ENCODE data around the gene SLC25A2. TPM values are rescaled to one million over a fixed set of nuclear protein-coding genes. Genes with fewer than 3 reads are reported as not detected.
A peak's percentile ranks its signal among the peaks of the same experiment; 100 is the strongest.

Gene SLC25A2
- total RNA-seq, 1 experiment from 2014 or later, result 0.82 TPM

- Histone ChIP-seq H3K4me2 (ENCODE audit: low read depth, low read length, poor library complexity, severe bottlenecking) (no peak overlapping the region), H3K79me2 (ENCODE audit: low read length) (no peaks in the 10 kb centered on the region), H3K27me3 (ENCODE audit: low read length) (no peaks in the 10 kb centered on the region), H3K36me3 (ENCODE audit: insufficient read depth, low read length) (0 out of 2 replicates have a peak, but pooled peaks cover 3% of the 10 kb centered on the region), H3K4me1 (ENCODE audit: low read length) (no peaks in the 10 kb centered on the region), H3K9me2 (replicated peaks; ENCODE audit: insufficient read depth, low read length) (no peaks in the 10 kb centered on the region), H3K4me3 (ENCODE audit: low read length) (no peak overlapping the region), H3K27ac (ENCODE audit: low read length) (no peak overlapping the region), H3K9me3 (ENCODE audit: low read length) (peaks cover 58% of the 10 kb centered on the region), H4K20me1 (ENCODE audit: insufficient read depth, low read depth, low read length) (no peaks in the 10 kb centered on the region), H2AFZ (ENCODE audit: low read length) (no peak overlapping the region), H3K9ac (ENCODE audit: low read length) (no peak overlapping the region)
- DNase-seq, result no peak
Measured at GRCh38 chr5:141269195-141269594, 34.7 kb downstream of the SLC25A2 start.

- no peaks in the 10 kb centered on the region for H4K20me1 ChIP-seq (ENCODE audit: insufficient read depth, low read depth, low read length)
- peaks cover 62% of the 10 kb centered on the region for H3K9me3 ChIP-seq (ENCODE audit: low read length)
- no peaks in the 10 kb centered on the region for H3K9me2 ChIP-seq (replicated peaks; ENCODE audit: insufficient read depth, low read length)
- no peaks in the 10 kb centered on the region for H3K4me1 ChIP-seq (ENCODE audit: low read length)
- H3K27ac ChIP-seq (ENCODE audit: low read length), result no peak overlapping the region
- DNase-seq, result no peak
- H3K4me3 ChIP-seq (ENCODE audit: low read length), result no peak overlapping the region
- H3K9ac ChIP-seq (ENCODE audit: low read length), result no peak overlapping the region
- H3K4me2 ChIP-seq (ENCODE audit: low read depth, low read length, poor library complexity, severe bottlenecking), result no peak overlapping the region
- 0 out of 2 replicates have a peak, but pooled peaks cover under 1% of the 10 kb centered on the region for H3K36me3 ChIP-seq (ENCODE audit: insufficient read depth, low read length)
- H2AFZ ChIP-seq (ENCODE audit: low read length), result no peak overlapping the region
- no peaks in the 10 kb centered on the region for H3K79me2 ChIP-seq (ENCODE audit: low read length)
- no peaks in the 10 kb centered on the region for H3K27me3 ChIP-seq (ENCODE audit: low read length)
Measured at GRCh38 chr5:141261238-141261546, 42.7 kb downstream of the SLC25A2 start.

- Histone ChIP-seq H3K27ac (ENCODE audit: low read length) (no peak overlapping the region), H3K79me2 (ENCODE audit: low read length) (no peaks in the 10 kb centered on the region), H3K4me2 (ENCODE audit: low read depth, low read length, poor library complexity, severe bottlenecking) (no peak overlapping the region), H3K4me1 (ENCODE audit: low read length) (no peaks in the 10 kb centered on the region), H3K36me3 (ENCODE audit: insufficient read depth, low read length) (no peaks in the 10 kb centered on the region), H3K9ac (ENCODE audit: low read length) (no peak overlapping the region), H4K20me1 (ENCODE audit: insufficient read depth, low read depth, low read length) (no peaks in the 10 kb centered on the region), H3K27me3 (ENCODE audit: low read length) (no peaks in the 10 kb centered on the region), H2AFZ (ENCODE audit: low read length) (no peak overlapping the region), H3K9me3 (ENCODE audit: low read length) (peaks cover 61% of the 10 kb centered on the region), H3K9me2 (replicated peaks; ENCODE audit: insufficient read depth, low read length) (no peaks in the 10 kb centered on the region), H3K4me3 (ENCODE audit: low read length) (0 out of 2 replicates have a peak overlapping the region, but pooled peaks have one; percentile 9)
- peak; percentile 48 for DNase-seq
Measured at GRCh38 chr5:141260458-141261237, 43.2 kb downstream of the SLC25A2 start.

- Histone ChIP-seq H3K4me3 (ENCODE audit: low read length) (no peak overlapping the region), H3K27ac (ENCODE audit: low read length) (no peak overlapping the region), H4K20me1 (ENCODE audit: insufficient read depth, low read depth, low read length) (no peaks in the 10 kb centered on the region), H3K9me2 (replicated peaks; ENCODE audit: insufficient read depth, low read length) (no peaks in the 10 kb centered on the region), H3K36me3 (ENCODE audit: insufficient read depth, low read length) (no peaks in the 10 kb centered on the region), H3K4me1 (ENCODE audit: low read length) (no peaks in the 10 kb centered on the region), H3K9me3 (ENCODE audit: low read length) (peaks cover 64% of the 10 kb centered on the region), H3K4me2 (ENCODE audit: low read depth, low read length, poor library complexity, severe bottlenecking) (no peak overlapping the region), H3K79me2 (ENCODE audit: low read length) (no peaks in the 10 kb centered on the region), H3K9ac (ENCODE audit: low read length) (no peak overlapping the region), H3K27me3 (ENCODE audit: low read length) (no peaks in the 10 kb centered on the region), H2AFZ (ENCODE audit: low read length) (no peak overlapping the region)
- no peak for DNase-seq
Measured at GRCh38 chr5:141258948-141259347, 44.9 kb downstream of the SLC25A2 start.

- Histone ChIP-seq H3K4me1 (ENCODE audit: low read length) (no peaks in the 10 kb centered on the region), H3K9me3 (ENCODE audit: low read length) (peaks cover 68% of the 10 kb centered on the region), H4K20me1 (ENCODE audit: insufficient read depth, low read depth, low read length) (no peaks in the 10 kb centered on the region), H3K9me2 (replicated peaks; ENCODE audit: insufficient read depth, low read length) (no peaks in the 10 kb centered on the region), H3K4me3 (ENCODE audit: low read length) (no peak overlapping the region), H3K27me3 (ENCODE audit: low read length) (no peaks in the 10 kb centered on the region), H3K27ac (ENCODE audit: low read length) (no peak overlapping the region), H3K4me2 (ENCODE audit: low read depth, low read length, poor library complexity, severe bottlenecking) (no peak overlapping the region), H3K9ac (ENCODE audit: low read length) (no peak overlapping the region), H2AFZ (ENCODE audit: low read length) (no peak overlapping the region), H3K79me2 (ENCODE audit: low read length) (no peaks in the 10 kb centered on the region), H3K36me3 (ENCODE audit: insufficient read depth, low read length) (no peaks in the 10 kb centered on the region)
- DNase-seq, result no peak
Measured at GRCh38 chr5:141258464-141258863, 45.4 kb downstream of the SLC25A2 start.

Other genes with a start within 250 kb of the SLC25A2 start
- gene PCDHB2, start 209.4 kb downstream of the SLC25A2 start, total RNA-seq (2014; rRNA removed; shearing (Covaris generic); ENCODE audit: low replicate concordance), result not detected in 2 replicates
- gene PCDHB3, start 203.6 kb downstream of the SLC25A2 start, total RNA-seq (2014; rRNA removed; shearing (Covaris generic); ENCODE audit: low replicate concordance), result not detected in 2 replicates
- gene PCDHB4, start 182.2 kb downstream of the SLC25A2 start, total RNA-seq (2014; rRNA removed; shearing (Covaris generic); ENCODE audit: low replicate concordance), result not detected in 2 replicates
- gene PCDHB5, start 168.8 kb downstream of the SLC25A2 start, total RNA-seq (2014; rRNA removed; shearing (Covaris generic); ENCODE audit: low replicate concordance), result not detected in 2 replicates
- gene PCDHB6, start 154.0 kb downstream of the SLC25A2 start, total RNA-seq (2014; rRNA removed; shearing (Covaris generic); ENCODE audit: low replicate concordance), result not detected in 2 replicates
- gene PCDHB7, start 131.4 kb downstream of the SLC25A2 start, total RNA-seq (2014; rRNA removed; shearing (Covaris generic); ENCODE audit: low replicate concordance), result not detected in 2 replicates
- gene PCDHB8, start 126.3 kb downstream of the SLC25A2 start, total RNA-seq (2014; rRNA removed; shearing (Covaris generic); ENCODE audit: low replicate concordance), result not detected in 2 replicates
- gene PCDHB16, start 121.7 kb downstream of the SLC25A2 start, total RNA-seq (2014; rRNA removed; shearing (Covaris generic); ENCODE audit: low replicate concordance), result 0.04 and 0.54 TPM in 2 replicates
- 0.11 and 0.29 TPM in 2 replicates for gene PCDHB9, start 116.9 kb downstream of the SLC25A2 start, total RNA-seq (2014; rRNA removed; shearing (Covaris generic); ENCODE audit: low replicate concordance)
- gene PCDHB10, start 111.7 kb downstream of the SLC25A2 start, total RNA-seq (2014; rRNA removed; shearing (Covaris generic); ENCODE audit: low replicate concordance), result 0.11 TPM in 1 of 2 replicates, not detected in the other
- not detected in 2 replicates for gene PCDHB11, start 104.4 kb downstream of the SLC25A2 start, total RNA-seq (2014; rRNA removed; shearing (Covaris generic); ENCODE audit: low replicate concordance)
- gene PCDHB12, start 95.3 kb downstream of the SLC25A2 start, total RNA-seq (2014; rRNA removed; shearing (Covaris generic); ENCODE audit: low replicate concordance), result not detected in 2 replicates
- gene PCDHB13, start 90.1 kb downstream of the SLC25A2 start, total RNA-seq (2014; rRNA removed; shearing (Covaris generic); ENCODE audit: low replicate concordance), result 0.19 and 0.69 TPM in 2 replicates
- 0.48 and 0.90 TPM in 2 replicates for gene PCDHB14, start 80.7 kb downstream of the SLC25A2 start, total RNA-seq (2014; rRNA removed; shearing (Covaris generic); ENCODE audit: low replicate concordance)
- 0.25 TPM in 1 of 2 replicates, not detected in the other for gene PCDHB15, start 58.7 kb downstream of the SLC25A2 start, total RNA-seq (2014; rRNA removed; shearing (Covaris generic); ENCODE audit: low replicate concordance)
- gene TAF7, start 16.7 kb upstream of the SLC25A2 start, total RNA-seq (2014; rRNA removed; shearing (Covaris generic); ENCODE audit: low replicate concordance), result 70.0 and 85.9 TPM in 2 replicates
- 0.48 and 1.2 TPM in 2 replicates for gene PCDHGA1, start 26.5 kb upstream of the SLC25A2 start, total RNA-seq (2014; rRNA removed; shearing (Covaris generic); ENCODE audit: low replicate concordance)
- 0.04 TPM in 1 of 2 replicates, not detected in the other for gene PCDHGA2, start 34.7 kb upstream of the SLC25A2 start, total RNA-seq (2014; rRNA removed; shearing (Covaris generic); ENCODE audit: low replicate concordance)
- not detected in 2 replicates for gene PCDHGA3, start 39.8 kb upstream of the SLC25A2 start, total RNA-seq (2014; rRNA removed; shearing (Covaris generic); ENCODE audit: low replicate concordance)
- 14.0 and 15.3 TPM in 2 replicates for gene PCDHGB1, start 46.0 kb upstream of the SLC25A2 start, total RNA-seq (2014; rRNA removed; shearing (Covaris generic); ENCODE audit: low replicate concordance)
- gene PCDHGA4, start 51.0 kb upstream of the SLC25A2 start, total RNA-seq (2014; rRNA removed; shearing (Covaris generic); ENCODE audit: low replicate concordance), result 11.1 and 13.5 TPM in 2 replicates
- gene PCDHGB2, start 55.9 kb upstream of the SLC25A2 start, total RNA-seq (2014; rRNA removed; shearing (Covaris generic); ENCODE audit: low replicate concordance), result 9.8 and 11.5 TPM in 2 replicates
- gene PCDHGA5, start 60.1 kb upstream of the SLC25A2 start, total RNA-seq (2014; rRNA removed; shearing (Covaris generic); ENCODE audit: low replicate concordance), result 8.8 and 9.7 TPM in 2 replicates
- gene PCDHGB3, start 66.2 kb upstream of the SLC25A2 start, total RNA-seq (2014; rRNA removed; shearing (Covaris generic); ENCODE audit: low replicate concordance), result 19.5 and 22.7 TPM in 2 replicates
- gene PCDHGA6, start 69.8 kb upstream of the SLC25A2 start, total RNA-seq (2014; rRNA removed; shearing (Covaris generic); ENCODE audit: low replicate concordance), result 10.9 and 14.5 TPM in 2 replicates
- gene PCDHGA7, start 78.7 kb upstream of the SLC25A2 start, total RNA-seq (2014; rRNA removed; shearing (Covaris generic); ENCODE audit: low replicate concordance), result 8.4 and 11.5 TPM in 2 replicates
- 6.3 and 10.0 TPM in 2 replicates for gene PCDHGB4, start 83.6 kb upstream of the SLC25A2 start, total RNA-seq (2014; rRNA removed; shearing (Covaris generic); ENCODE audit: low replicate concordance)
- 8.8 and 9.6 TPM in 2 replicates for gene PCDHGA8, start 88.6 kb upstream of the SLC25A2 start, total RNA-seq (2014; rRNA removed; shearing (Covaris generic); ENCODE audit: low replicate concordance)
- gene PCDHGB5, start 93.9 kb upstream of the SLC25A2 start, total RNA-seq (2014; rRNA removed; shearing (Covaris generic); ENCODE audit: low replicate concordance), result 17.0 and 26.4 TPM in 2 replicates
- gene PCDHGA9, start 98.7 kb upstream of the SLC25A2 start, total RNA-seq (2014; rRNA removed; shearing (Covaris generic); ENCODE audit: low replicate concordance), result 13.0 and 15.7 TPM in 2 replicates
- 5.5 and 8.8 TPM in 2 replicates for gene PCDHGB6, start 104.0 kb upstream of the SLC25A2 start, total RNA-seq (2014; rRNA removed; shearing (Covaris generic); ENCODE audit: low replicate concordance)
- gene PCDHGA10, start 108.9 kb upstream of the SLC25A2 start, total RNA-seq (2014; rRNA removed; shearing (Covaris generic); ENCODE audit: low replicate concordance), result 8.5 and 11.2 TPM in 2 replicates
- gene PCDHGB7, start 113.6 kb upstream of the SLC25A2 start, total RNA-seq (2014; rRNA removed; shearing (Covaris generic); ENCODE audit: low replicate concordance), result 6.3 and 10.4 TPM in 2 replicates
- gene PCDHGA11, start 117.0 kb upstream of the SLC25A2 start, total RNA-seq (2014; rRNA removed; shearing (Covaris generic); ENCODE audit: low replicate concordance), result 9.3 and 10.4 TPM in 2 replicates
- 6.6 and 7.8 TPM in 2 replicates for gene PCDHGA12, start 126.5 kb upstream of the SLC25A2 start, total RNA-seq (2014; rRNA removed; shearing (Covaris generic); ENCODE audit: low replicate concordance)
- gene PCDHGC3, start 171.9 kb upstream of the SLC25A2 start, total RNA-seq (2014; rRNA removed; shearing (Covaris generic); ENCODE audit: low replicate concordance), result 61.3 and 75.2 TPM in 2 replicates
- 7.0 and 11.8 TPM in 2 replicates for gene PCDHGC4, start 181.0 kb upstream of the SLC25A2 start, total RNA-seq (2014; rRNA removed; shearing (Covaris generic); ENCODE audit: low replicate concordance)
- 5.1 and 5.8 TPM in 2 replicates for gene PCDHGC5, start 185.0 kb upstream of the SLC25A2 start, total RNA-seq (2014; rRNA removed; shearing (Covaris generic); ENCODE audit: low replicate concordance)